Neural crest cell (in vitro differentiated cells): ENCODE data around the gene NRGN. TPM values are rescaled to one million over a fixed set of nuclear protein-coding genes. Genes with fewer than 3 reads are reported as not detected.
A peak's percentile ranks its signal among the peaks of the same experiment; 100 is the strongest.

ENCODE experiments used
- DNase-seq: peaks from one replicate; pipeline ENCODE4 v3.0.0; 2021; ENCODE audit warnings: low read depth, mixed read lengths, low spot score
- H3K27ac Mint-ChIP-seq: one replicate; pipeline ENCODE4 v1.8.0; 2021; ENCODE audit warnings: mild to moderate bottlenecking, mixed read lengths; ENCODE audit not compliant: unreplicated experiment
- H3K27me3 Mint-ChIP-seq: 2 replicates; pipeline ENCODE4 v1.8.0; 2021; ENCODE audit warnings: low read depth, mild to moderate bottlenecking, mixed read lengths
- H3K36me3 Mint-ChIP-seq: 2 replicates; pipeline ENCODE4 v1.8.0; 2021; ENCODE audit warnings: low read depth, mild to moderate bottlenecking, mixed read lengths
- H3K4me1 Mint-ChIP-seq: 2 replicates; pipeline ENCODE4 v1.8.0; 2021; ENCODE audit warnings: mixed read lengths
- H3K4me3 Mint-ChIP-seq: one replicate; pipeline ENCODE4 v1.8.0; 2021; ENCODE audit warnings: mild to moderate bottlenecking, mixed read lengths
- H3K9me3 Mint-ChIP-seq: 2 replicates; pipeline ENCODE4 v1.8.0; 2021; ENCODE audit warnings: mixed read lengths
- total RNA-seq: library from RNA; stranded (reverse); gene quantifications from 2 replicates; pipeline ENCODE4 v1.2.1, GENCODE V29; 2021
- TF ChIP-seq, protein P1 (sequence below): fragments of 200-600 bp; sonication (generic); conservative IDR thresholded peaks from 2 replicates; pipeline ENCODE4 v1.5.0; 2021; ENCODE audit warnings: antibody characterized with exemption, mild to moderate bottlenecking

The NRGN gene
- total RNA-seq, 1 donor from 2014 or later, result 30.3 TPM

DNA sequence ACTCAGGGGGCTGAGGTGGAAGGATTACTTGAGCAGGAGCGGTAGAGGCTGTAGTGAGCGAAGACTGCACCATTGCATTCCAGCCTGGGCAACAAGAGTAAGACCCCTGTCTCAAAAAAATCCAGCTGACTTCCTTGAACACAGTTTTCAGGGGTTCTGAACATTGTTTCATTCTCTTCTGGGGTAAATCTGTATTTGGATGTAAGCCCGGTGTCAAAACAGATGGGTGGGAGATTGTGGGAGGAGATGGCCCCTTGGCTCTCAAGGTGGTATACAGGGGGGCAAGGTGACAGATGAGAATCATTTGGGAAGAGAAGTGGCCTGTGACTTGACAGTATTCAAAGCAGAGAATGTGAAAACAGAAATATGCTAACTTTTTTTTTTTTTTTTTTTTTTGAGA lies 17.6 kb downstream of the NRGN start:
- Mint-ChIP-seq H3K27ac (no peak overlapping the region), H3K4me1 (peaks cover 43% of the 10 kb centered on the region), H3K9me3 (no peaks in the 10 kb centered on the region), H3K36me3 (no peaks in the 10 kb centered on the region), H3K4me3 (peak overlapping the region; percentile 38), H3K27me3 (peaks cover 74% of the 10 kb centered on the region)
- no peak for DNase-seq
- TF ChIP-seq, protein P1, sequence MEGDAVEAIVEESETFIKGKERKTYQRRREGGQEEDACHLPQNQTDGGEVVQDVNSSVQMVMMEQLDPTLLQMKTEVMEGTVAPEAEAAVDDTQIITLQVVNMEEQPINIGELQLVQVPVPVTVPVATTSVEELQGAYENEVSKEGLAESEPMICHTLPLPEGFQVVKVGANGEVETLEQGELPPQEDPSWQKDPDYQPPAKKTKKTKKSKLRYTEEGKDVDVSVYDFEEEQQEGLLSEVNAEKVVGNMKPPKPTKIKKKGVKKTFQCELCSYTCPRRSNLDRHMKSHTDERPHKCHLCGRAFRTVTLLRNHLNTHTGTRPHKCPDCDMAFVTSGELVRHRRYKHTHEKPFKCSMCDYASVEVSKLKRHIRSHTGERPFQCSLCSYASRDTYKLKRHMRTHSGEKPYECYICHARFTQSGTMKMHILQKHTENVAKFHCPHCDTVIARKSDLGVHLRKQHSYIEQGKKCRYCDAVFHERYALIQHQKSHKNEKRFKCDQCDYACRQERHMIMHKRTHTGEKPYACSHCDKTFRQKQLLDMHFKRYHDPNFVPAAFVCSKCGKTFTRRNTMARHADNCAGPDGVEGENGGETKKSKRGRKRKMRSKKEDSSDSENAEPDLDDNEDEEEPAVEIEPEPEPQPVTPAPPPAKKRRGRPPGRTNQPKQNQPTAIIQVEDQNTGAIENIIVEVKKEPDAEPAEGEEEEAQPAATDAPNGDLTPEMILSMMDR, result no peak

DNA sequence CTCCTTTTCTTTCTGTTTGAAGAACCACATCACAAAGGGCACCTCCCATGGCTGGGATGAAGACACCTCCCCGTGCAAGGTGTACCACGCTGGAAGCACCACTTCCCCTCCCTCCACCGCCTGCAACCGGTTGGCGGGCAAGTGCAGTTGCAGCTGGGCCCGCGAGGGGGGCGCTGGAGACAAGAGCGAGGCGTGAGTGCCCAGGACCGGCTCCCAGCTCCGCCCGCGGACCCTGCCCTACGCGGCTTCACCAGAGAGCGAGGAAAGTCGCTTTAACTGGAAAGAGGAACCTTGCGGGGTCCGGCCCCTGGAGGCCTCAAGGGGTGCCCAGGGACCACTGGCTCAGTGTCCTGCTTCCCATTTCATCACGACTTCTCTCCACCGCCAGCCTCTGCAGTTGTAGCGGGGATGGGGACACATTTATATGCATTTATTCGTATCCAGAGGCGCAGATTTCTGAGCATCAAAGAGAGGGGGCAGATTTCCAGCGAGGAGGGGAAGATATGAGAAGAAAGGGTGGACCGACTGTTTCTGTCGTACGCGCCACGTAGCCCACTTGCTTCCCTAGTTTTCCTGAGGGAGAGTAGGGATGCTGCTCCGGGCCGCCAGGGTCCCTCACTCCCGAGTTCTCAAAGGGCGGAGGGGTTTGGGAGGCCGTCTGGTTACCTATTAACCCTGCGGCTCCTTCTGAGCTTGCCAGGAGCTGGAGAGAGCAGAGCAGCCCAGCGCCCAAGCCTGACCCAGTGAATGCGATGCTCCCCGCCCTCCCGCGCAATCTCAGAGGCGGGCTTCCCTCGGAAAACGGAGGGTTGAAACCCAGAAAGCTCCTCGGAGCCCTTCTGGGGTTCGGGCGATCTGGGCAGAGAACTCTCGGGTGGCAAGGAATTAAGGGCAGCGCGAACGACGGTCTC lies 18.9 kb downstream of the NRGN start:
- Mint-ChIP-seq H3K4me3 (peak overlapping the region; percentile 89), H3K27me3 (peaks cover 80% of the 10 kb centered on the region), H3K36me3 (no peaks in the 10 kb centered on the region), H3K27ac (peak overlapping the region; percentile 21), H3K4me1 (peaks cover 48% of the 10 kb centered on the region), H3K9me3 (no peaks in the 10 kb centered on the region)
- TF ChIP-seq, protein P1, result peak; percentile 78
- peak; percentile 75 for DNase-seq

DNA sequence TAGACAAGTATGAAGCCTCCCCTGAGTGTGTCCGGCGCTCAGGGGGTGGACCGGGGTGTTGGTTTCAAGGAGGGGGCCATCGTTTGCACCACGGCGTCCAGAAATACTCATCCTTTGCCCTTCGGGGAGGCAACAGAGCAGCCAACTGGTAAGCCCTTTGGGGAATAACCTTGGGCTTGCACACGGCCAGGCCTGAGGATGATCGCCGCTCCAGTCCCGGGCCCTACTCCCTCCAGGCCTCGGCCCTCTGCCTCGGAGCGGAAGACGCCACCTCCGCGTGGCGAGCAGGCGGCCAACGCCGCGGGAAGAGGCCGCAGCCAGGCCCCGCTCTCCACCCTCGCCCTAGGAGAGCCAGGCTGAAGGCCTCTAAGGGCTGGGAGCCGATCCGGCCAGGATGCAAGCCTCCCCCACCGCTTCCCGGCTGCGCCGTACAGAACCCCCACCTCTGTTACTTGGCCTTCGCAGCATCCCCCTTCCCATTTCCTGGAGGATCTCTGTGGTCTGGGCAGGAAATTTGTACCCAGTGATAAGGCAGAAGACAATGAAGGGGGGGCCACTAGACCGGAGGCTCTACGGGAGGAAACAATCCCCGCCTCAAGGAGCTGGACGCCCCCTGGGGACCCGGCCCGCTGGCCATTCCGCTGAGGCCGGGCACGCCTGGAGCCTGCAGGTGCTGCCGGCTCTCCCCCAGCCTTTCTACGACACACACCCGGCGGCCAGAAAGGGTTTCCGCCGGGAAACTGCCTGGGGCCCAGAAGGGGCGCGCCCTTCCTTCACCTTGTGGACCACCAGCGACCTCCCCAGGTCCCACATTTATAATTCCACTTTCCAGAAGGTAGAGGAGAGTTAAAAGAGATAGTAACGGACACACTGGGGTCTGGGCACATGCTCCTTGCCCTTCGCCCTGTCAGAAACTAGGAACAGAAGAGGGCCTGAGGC lies 19.8 kb downstream of the NRGN start:
- Mint-ChIP-seq H3K9me3 (no peaks in the 10 kb centered on the region), H3K27ac (no peak overlapping the region), H3K36me3 (no peaks in the 10 kb centered on the region), H3K4me1 (peaks cover 45% of the 10 kb centered on the region), H3K4me3 (peak overlapping the region; percentile 69), H3K27me3 (peaks cover 84% of the 10 kb centered on the region)
- no peak for DNase-seq
- TF ChIP-seq, protein P1, result no peak

DNA sequence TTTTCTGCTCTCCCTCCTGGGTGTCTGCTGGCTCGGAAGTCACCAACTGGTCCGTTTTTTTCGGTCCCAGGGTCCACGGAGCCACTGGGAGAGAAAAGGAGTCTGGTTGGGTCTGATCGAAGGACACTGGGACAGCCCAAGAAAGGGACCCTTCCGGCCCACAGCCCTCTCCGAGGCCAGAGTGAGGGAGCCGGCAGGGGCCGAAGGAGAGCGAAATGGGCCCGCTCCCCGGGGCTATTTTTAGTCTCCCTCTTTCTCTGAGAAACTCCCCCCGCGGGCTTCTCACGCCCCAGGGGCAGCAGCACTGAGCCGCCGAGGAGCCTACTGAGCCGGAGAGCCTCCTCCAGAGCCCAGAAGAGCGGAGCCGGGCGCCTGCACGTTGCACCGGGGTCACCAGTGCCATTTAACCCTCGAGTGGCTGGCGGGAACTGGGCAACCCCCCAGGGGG lies 20.5 kb downstream of the NRGN start:
- TF ChIP-seq, protein P1, result no peak
- Mint-ChIP-seq H3K4me3 (peak overlapping the region; percentile 69), H3K9me3 (no peaks in the 10 kb centered on the region), H3K4me1 (peaks cover 39% of the 10 kb centered on the region), H3K36me3 (no peaks in the 10 kb centered on the region), H3K27ac (no peak overlapping the region), H3K27me3 (peaks cover 80% of the 10 kb centered on the region)
- DNase-seq, result no peak

DNA sequence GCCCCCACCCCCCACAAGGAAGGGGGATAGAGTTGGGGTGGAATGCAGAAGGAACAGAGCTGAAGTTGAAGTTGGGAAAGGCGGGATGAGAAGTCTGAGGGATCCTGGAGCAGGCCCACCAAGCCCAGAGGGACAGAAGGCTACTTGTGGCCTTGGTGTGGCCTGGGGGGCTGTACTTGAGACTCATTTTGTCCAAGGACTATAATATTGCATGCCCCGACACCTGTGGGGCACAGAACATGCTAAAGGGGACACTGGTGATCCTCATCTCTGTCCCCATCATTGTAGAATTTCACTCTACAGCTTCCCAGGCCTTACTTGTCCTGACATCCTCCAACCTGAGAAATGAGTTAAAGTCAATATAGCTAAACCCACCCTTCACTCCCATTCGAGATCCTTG lies 21.1 kb downstream of the NRGN start:
- no peak for DNase-seq
- Mint-ChIP-seq H3K4me3 (peak overlapping the region; percentile 62), H3K36me3 (no peaks in the 10 kb centered on the region), H3K9me3 (no peaks in the 10 kb centered on the region), H3K4me1 (peaks cover 39% of the 10 kb centered on the region), H3K27ac (peak overlapping the region; percentile 67), H3K27me3 (peaks cover 79% of the 10 kb centered on the region)
- TF ChIP-seq, protein P1, result no peak
